Skeletal muscle cell (primary cell): Measurements from ENCODE around the gene CRTC1.

ENCODE experiments used
- DNase-seq: peaks from one replicate; pipeline ENCODE4 v3.0.0-alpha.2; 2010; ENCODE audit warnings: low read depth
- H3K4me3 ChIP-seq: 2 replicates; pipeline ENCODE4 v1.5.1; 2011; ENCODE audit warnings: low read depth, mild to moderate bottlenecking, control low read depth, low read length, moderate library complexity

The CRTC1 gene

GRCh38 chr19:18683109-18683957 lies at the start of gene CRTC1:
Gene CRTC1, plus strand, starts transcription at chr19:18683680. Its CDS starts 23 bp downstream, at chr19:18683703.
- peak; percentile 26 for DNase-seq
- peak within 1 kb of the TSS; percentile 66 for H3K4me3 ChIP-seq

DNA sequence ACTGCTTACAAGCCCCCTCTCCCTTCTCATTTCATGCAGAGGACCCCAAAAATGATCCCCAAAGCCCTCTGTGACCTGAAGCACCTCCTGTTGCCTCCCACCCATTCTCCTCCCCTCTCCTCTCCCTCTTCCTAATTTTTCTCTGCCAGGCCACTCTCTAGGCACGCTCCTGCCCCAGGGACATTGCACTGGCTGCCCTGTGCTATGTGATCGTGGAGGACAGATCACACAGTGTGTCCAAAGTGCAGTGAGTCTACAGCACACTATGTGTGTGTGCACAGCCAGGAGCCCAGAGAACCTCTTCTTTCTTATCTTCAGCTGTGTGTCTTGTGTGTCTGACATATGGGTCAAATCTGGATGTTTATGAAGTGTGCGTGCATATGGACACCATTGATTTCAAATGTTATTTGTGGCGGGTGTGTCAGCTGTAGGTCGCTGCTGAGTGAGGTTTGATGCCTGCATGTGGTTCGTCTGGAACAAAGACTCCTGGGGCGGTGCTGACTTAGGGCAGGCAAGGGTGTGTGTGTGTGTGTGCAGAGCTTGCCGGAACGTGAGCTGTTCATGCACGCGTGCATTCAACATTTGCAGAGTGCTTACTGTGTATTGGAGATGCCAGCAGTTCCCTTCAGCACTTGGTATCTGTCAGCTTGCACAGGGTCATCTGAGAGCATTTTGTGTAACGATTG lies 48.7 kb upstream of the CRTC1 start:
- H3K4me3 ChIP-seq: no peak overlapping the region
- no peak for DNase-seq

GRCh38 chr19:18635831-18636182 lies 47.7 kb upstream of the CRTC1 start:
- no peak for DNase-seq
- peak overlapping the region; percentile 72 for H3K4me3 ChIP-seq

DNA sequence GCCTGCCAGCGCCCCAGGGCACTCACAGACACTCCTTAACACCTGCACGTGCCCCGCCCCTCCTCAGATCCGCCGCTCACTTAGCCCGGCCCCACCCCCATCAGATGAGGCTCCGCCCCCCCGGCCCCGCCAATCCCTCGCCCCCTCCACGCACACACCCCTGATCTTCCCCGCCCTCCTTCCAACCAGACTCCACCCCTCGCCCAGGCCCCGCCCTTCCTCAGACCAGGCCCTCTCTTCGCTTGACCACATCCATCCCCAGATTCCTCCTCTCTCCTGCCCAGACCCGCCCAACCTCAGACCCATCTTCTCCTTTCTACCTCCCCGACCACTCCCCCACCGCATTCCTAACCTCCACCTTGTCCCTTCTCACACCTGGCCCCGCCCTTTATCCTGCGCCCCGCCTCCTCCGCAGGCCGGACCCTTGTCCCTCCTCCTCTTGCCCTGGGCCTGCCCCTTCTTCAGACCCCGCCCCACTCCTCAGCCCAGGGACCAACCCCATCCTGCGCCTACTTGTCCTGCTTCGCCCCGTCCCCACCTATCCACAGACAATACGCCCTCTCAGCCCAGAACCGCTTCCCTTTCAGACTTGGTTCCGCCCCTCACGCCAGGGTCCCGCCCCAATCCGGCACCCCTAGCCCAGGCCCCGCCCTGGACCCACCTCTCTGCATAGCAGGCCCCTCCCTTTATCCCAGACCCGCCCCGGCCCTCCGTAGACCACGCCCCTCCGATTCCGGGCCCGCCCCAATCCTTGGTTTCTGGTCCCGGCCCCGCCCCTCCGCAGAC lies 47.1 kb upstream of the CRTC1 start:
- H3K4me3 ChIP-seq: peak overlapping the region; percentile 72
- peak; percentile 77 for DNase-seq

GRCh38 chr19:18636969-18637629 lies 46.4 kb upstream of the CRTC1 start, which contains the start of gene KLHL26:
Gene KLHL26, plus strand, starts transcription at chr19:18637028. Its CDS starts 27 bp downstream, at chr19:18637055.
- no peak for DNase-seq
- H3K4me3 ChIP-seq: peak within 1 kb of the TSS; percentile 72

GRCh38 chr19:18637673-18638630 lies 45.5 kb upstream of the CRTC1 start:
- H3K4me3 ChIP-seq: peak overlapping the region; percentile 72
- DNase-seq: no peak

DNA sequence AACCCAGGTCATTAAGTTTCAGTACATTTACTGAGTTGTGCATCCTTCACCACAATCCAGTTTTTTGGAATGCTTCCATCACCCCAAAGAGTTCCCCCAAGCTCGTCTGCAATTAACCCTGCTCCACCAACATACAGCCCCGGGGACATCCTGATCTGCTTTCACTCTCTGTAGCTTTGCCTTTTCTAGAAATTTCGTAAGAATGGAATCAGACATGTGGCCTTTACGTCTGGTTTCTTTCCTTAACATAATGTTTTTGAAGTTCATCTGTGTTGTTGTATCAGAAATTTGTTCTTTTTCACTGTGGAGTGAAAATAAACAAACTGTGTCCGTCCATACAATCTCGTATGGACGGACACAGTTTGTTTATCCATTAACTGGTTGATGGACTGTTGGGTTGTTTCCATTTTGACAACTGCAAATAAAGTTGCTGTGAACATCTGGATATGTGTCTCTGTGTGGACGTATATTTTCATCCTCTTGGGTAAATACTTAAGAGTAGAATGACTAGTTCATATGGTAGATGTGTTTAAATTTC lies 43.7 kb upstream of the CRTC1 start:
- H3K4me3 ChIP-seq: no peak overlapping the region
- no peak for DNase-seq

DNA sequence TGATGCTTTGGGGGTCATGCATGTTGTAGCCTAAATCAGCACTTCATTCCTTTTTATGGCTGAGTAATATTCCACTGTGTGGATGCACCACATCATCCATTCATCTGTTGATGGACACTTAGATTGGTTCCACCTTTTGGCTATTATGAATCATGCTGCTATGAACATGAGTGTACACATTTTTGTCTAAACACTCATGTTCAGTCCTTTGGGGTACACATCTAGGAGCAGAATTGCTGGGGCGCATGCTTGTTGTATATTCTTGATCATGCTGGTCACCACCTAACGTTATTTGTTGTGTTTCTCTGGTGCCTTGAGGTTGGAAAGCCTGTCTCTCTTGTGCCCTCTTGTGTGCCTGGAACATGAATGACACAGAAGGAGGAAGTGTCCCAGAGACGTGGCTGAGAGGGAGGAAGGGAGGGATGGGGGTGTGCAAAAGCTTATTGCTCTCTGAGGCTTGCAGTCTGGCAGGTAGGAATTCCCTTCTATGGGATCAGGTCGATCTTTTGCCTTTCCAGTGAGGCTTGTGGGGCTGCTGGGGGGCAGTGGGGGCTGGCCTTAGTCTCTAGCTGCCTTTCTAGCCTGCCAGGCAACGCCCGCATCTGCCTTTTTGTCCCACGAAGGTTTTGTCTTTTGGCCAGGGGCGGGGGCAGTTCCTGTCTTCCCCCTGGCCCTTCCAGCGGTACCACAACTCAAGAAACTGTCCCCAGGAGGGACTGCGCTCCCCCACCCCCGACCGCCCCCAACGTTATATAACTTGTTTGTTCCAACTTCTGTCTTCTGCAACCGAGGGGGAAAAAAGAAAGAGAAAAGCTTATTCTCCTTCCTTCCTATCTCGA lies 39.1 kb upstream of the CRTC1 start:
- no peak overlapping the region for H3K4me3 ChIP-seq

DNA sequence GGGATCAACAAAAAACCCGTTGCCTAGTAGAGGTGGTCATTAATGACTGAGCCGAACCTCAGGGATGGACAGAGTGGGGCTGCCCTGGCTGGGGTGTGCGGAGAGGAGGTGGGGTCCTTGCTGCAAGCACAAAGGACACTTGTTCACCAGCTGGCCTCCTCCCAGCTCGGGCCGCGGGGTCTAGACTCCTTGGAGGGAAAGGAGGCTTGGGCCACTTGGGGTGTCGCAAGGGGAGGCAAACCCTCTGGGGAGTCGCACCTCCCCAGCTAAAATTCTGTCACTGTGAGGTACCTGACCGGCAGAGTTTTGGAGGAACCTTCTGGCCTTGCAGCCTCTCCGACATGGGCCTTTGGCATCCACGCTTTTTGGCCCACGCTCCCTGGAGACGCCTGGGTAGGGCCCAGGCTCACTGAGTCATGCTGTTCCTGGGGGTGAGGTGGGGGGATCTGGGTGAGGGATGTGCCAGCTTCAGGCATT lies 38.4 kb upstream of the CRTC1 start:
- no peak overlapping the region for H3K4me3 ChIP-seq
- no peak for DNase-seq

More for the DNA sequence above, 39.1 kb upstream of the CRTC1 start:
- no peak for DNase-seq

DNA sequence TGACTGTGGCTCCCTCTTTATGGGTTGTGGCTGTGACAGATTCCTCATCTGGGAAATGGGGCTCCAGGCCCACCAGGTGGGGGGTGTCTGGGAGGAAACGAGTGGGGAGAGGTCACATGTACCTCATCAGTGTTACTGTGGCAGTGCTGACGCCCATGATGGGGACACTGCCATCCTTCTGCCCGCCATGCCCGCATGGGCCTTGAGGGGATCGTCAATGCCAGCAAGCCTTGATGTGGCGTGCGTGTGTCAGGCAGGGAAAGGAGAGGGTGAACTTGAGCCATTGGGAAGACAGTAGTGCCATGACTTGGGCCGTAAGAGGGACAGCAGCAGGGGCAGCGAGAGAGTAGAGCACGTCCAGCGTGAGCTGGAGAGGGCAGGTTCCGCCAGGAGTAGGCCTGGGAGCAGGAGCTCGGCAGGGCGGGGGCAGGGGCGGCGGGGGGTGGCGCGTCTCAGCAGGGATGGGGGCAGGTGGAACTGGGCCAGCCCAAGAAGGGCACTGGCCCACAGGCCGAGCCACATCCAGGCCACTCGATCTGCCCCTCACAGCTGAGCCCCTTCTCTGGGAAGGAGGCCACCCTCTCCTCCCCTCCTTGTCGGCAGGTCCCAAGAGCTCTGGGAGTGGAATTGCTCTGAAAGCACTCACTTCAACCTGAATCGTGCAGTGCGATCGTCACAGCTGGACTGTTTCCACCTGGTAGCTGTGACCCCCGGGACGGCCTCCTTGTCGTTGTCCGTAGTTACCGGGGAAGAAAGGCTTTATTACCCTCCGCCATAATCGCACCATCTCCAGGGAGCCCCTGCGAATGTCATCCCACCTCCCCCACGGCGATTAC lies 36.7 kb upstream of the CRTC1 start:
- no peak for DNase-seq
- H3K4me3 ChIP-seq: no peak overlapping the region

- H3K4me3 ChIP-seq: no peak overlapping the region
- DNase-seq: no peak
These were observed 36.1 kb upstream of the CRTC1 start for GRCh38 chr19:18647371-18647767.

DNA sequence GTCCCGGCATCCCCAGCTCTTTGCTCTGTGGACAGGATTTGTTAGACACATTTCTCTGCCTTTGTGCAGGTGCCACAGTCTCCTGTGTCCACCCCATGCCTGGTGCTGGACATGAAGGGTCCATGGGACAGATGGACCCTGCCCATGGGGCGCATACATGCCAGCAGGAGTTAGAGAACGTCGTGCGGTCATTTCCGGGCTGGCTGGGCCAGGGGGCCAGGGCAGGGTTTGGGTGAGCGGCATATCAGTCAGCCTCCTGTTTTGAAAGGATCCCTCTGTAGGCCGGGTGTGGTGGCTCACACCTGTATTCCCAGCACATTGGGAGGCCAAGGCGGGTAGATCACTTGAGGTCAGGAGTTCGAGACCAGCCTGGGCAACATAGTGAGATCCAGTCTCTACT lies 35.7 kb upstream of the CRTC1 start:
- no peak for DNase-seq

DNA sequence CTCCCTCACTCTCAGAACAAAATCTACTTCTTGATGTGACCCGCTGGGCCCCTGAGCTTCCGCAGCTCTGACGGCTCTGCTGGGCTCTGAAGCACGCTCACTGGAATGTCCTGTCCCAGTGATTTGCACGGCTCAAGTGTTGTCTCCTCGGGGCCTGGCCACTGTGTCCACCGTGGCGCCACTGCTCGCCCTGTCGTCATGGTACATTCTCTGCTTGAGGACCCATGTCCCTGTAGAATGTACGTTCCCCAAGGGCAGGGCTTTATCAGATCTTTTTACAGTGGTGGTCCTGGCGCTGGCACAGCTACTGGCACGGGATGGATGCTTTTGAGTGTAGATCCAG lies 34.5 kb upstream of the CRTC1 start:
- no peak for DNase-seq
- H3K4me3 ChIP-seq: no peak overlapping the region

More for the DNA sequence above, 35.7 kb upstream of the CRTC1 start:
- H3K4me3 ChIP-seq: no peak overlapping the region

GRCh38 chr19:18649371-18650020 lies 34.0 kb upstream of the CRTC1 start:
- no peak overlapping the region for H3K4me3 ChIP-seq
- DNase-seq: no peak

DNA sequence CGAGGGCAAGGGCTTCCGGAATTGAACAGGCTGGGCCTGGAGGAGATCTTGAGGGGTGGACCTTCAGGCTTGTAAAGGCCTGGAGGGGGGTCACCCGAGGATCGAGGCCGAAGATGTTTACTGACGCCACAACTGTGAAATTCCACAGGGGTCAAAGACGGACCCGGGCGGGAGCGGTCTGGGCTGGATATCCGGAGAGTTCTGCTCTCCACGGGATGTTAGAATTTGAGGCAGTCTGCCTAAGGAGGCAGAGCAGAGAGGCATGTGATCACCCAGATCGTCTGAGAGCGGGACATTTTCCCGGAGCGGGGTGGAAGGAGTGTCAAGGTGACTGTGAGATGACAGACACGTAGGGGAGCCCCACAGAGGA lies 33.5 kb upstream of the CRTC1 start:
- DNase-seq: no peak
- no peak overlapping the region for H3K4me3 ChIP-seq

GRCh38 chr19:18650468-18651041 lies 32.9 kb upstream of the CRTC1 start:
- DNase-seq: no peak

More at GRCh38 chr19:18650468-18651041, 32.9 kb upstream of the CRTC1 start:
- H3K4me3 ChIP-seq: no peak overlapping the region
